ENCODE measurements around the gene AGAP6. TPM values are rescaled to one million over a fixed set of nuclear protein-coding genes. Genes with fewer than 3 reads are reported as not detected.
"Not testable (repeated sequence)": the region's sequence is repeated elsewhere in the genome, so short reads cannot be mapped to it uniquely, and the experiment has no call there.

Gene AGAP6
- polyA plus RNA-seq, 3 donors, result 0.31 to 37.6 (median 0.65) TPM

DNA sequence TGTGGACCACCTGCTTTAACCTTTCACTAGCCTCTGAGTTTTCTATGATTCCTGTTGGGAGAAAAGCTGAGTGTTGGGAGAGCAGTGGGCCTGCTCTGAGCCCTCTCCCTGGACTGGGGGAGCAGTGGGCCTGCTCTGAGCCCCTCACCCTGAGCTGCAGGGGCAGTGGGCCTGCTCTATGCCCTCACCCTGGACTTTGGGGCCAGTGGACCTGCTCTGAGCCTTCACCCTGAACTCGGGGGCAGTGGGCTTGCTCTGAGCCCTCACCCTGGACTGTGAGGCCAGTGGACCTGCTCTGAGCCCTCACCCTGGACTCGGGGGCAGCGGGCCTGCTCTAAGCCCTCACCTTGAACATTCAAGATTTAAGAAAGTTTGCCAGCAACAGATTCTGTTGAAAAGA lies 33.4 kb downstream of the AGAP6 start:
- Mint-ChIP-seq H3K4me1 (no peaks in the 10 kb centered on the region), H3K27me3 (ENCODE audit: low read depth in 3 of 3) (peaks cover 26 to 34% (median 29%) of the 10 kb centered on the region in 3 donors), H3K27ac (no peak overlapping the region), H3K4me3 (no peak overlapping the region), H3K36me3 (no peaks in the 10 kb centered on the region), H3K9me3 (peaks cover 0 to under 1% (median 0%) of the 10 kb centered on the region in 7 donors)
- no peak for DNase-seq
- Histone ChIP-seq H3K9me3 (replicated peaks in 1 of 2; ENCODE audit: control insufficient read depth in 1 of 2, insufficient read depth in 1 of 2, low read length in 2 of 2) (no peaks in the 10 kb centered on the region), H3K4me2 (replicated peaks; ENCODE audit: extremely low read depth, low read length, poor library complexity, severe bottlenecking) (no peak overlapping the region), H3K27ac (ENCODE audit: low read depth in 1 of 2, low read length in 2 of 2) (no peak overlapping the region), H3K27me3 (ENCODE audit: control insufficient read depth in 2 of 2, insufficient read depth in 2 of 2, low read length in 2 of 2) (peaks cover 0 to 19% of the 10 kb centered on the region in 2 donors), H3K4me1 (ENCODE audit: control insufficient read depth in 1 of 2, insufficient read depth in 2 of 2, low read length in 2 of 2) (no peaks in the 10 kb centered on the region), H3K9ac (ENCODE audit: insufficient read depth, low read length, poor library complexity, severe bottlenecking) (no peak overlapping the region), H3K4me3 (replicated peaks in 1 of 3; ENCODE audit: low read depth in 2 of 3, low read length in 3 of 3) (no peak overlapping the region), H3K36me3 (replicated peaks in 1 of 2; ENCODE audit: control insufficient read depth in 1 of 2, insufficient read depth in 2 of 2, low read length in 2 of 2) (no peaks in the 10 kb centered on the region), H3K79me2 (ENCODE audit: insufficient read depth, low read length) (no peaks in the 10 kb centered on the region), H4K20me1 (ENCODE audit: insufficient read depth, low read length) (no peaks in the 10 kb centered on the region), H2AFZ (ENCODE audit: insufficient read depth, low read depth, low read length, poor library complexity, severe bottlenecking) (no peak overlapping the region)
- 67% methylated on average over 1 of the region's 3 CpGs for WGBS (ENCODE audit: insufficient coverage)
- intact Hi-C loops (cut with micrococcal nuclease), result loop anchor here in 1 of 2 donors (10.0 kb wide), 1 partner anchor 133 kb away; no protein-coding TSS in a partner anchor
- TF ChIP-seq, protein P1, sequence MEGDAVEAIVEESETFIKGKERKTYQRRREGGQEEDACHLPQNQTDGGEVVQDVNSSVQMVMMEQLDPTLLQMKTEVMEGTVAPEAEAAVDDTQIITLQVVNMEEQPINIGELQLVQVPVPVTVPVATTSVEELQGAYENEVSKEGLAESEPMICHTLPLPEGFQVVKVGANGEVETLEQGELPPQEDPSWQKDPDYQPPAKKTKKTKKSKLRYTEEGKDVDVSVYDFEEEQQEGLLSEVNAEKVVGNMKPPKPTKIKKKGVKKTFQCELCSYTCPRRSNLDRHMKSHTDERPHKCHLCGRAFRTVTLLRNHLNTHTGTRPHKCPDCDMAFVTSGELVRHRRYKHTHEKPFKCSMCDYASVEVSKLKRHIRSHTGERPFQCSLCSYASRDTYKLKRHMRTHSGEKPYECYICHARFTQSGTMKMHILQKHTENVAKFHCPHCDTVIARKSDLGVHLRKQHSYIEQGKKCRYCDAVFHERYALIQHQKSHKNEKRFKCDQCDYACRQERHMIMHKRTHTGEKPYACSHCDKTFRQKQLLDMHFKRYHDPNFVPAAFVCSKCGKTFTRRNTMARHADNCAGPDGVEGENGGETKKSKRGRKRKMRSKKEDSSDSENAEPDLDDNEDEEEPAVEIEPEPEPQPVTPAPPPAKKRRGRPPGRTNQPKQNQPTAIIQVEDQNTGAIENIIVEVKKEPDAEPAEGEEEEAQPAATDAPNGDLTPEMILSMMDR (IDR thresholded peaks at IDR 0.05), result no peak

GRCh38 chr10:50024716-50025383 lies 36.6 kb downstream of the AGAP6 start:
- not testable (repeated sequence) for H3K9me3 Mint-ChIP-seq; H2AFZ ChIP-seq (ENCODE audit: insufficient read depth, low read depth, low read length, poor library complexity, severe bottlenecking); H3K27ac Mint-ChIP-seq; H3K27ac ChIP-seq (ENCODE audit: low read depth in 1 of 2, low read length in 2 of 2); H3K9me3 ChIP-seq (replicated peaks in 1 of 2; ENCODE audit: control insufficient read depth in 1 of 2, insufficient read depth in 1 of 2, low read length in 2 of 2); H3K4me3 ChIP-seq (replicated peaks in 1 of 3; ENCODE audit: low read depth in 2 of 3, low read length in 3 of 3); H3K4me1 Mint-ChIP-seq; H3K9ac ChIP-seq (ENCODE audit: insufficient read depth, low read length, poor library complexity, severe bottlenecking); H3K36me3 Mint-ChIP-seq; DNase-seq; H4K20me1 ChIP-seq (ENCODE audit: insufficient read depth, low read length); H3K4me2 ChIP-seq (replicated peaks; ENCODE audit: extremely low read depth, low read length, poor library complexity, severe bottlenecking); H3K4me1 ChIP-seq (ENCODE audit: control insufficient read depth in 1 of 2, insufficient read depth in 2 of 2, low read length in 2 of 2); H3K79me2 ChIP-seq (ENCODE audit: insufficient read depth, low read length); H3K36me3 ChIP-seq (replicated peaks in 1 of 2; ENCODE audit: control insufficient read depth in 1 of 2, insufficient read depth in 2 of 2, low read length in 2 of 2)
- peaks cover 0 to 19% of the 10 kb centered on the region in 2 donors for H3K27me3 ChIP-seq (ENCODE audit: control insufficient read depth in 2 of 2, insufficient read depth in 2 of 2, low read length in 2 of 2)
- Mint-ChIP-seq H3K4me3 (peak overlapping the region in 1 of 2 donors; percentile 64), H3K27me3 (ENCODE audit: low read depth in 3 of 3) (peaks cover 29 to 42% (median 36%) of the 10 kb centered on the region in 3 donors)
- intact Hi-C loops (cut with micrococcal nuclease), result loop anchor here in 1 of 2 donors (10.0 kb wide), 1 partner anchor 130 kb away; no protein-coding TSS in a partner anchor
- 20% methylated on average over 25 of the region's 37 CpGs for WGBS (ENCODE audit: insufficient coverage)

Data from CD14-positive monocyte (primary cell).